ENCODE data around the gene HSBP1L1.
"Not testable (repeated sequence)": the region's sequence is repeated elsewhere in the genome, so short reads cannot be mapped to it uniquely, and the experiment has no call there.

HSBP1L1 gene

GRCh38 chr18:80009661-80010550, 45.5 kb downstream of the HSBP1L1 start:
- no peak for TF ChIP-seq CTCF (IDR thresholded peaks at IDR 0.05; ENCODE audit: low read length, missing control alignments)
- DNase-seq (ENCODE audit: low read depth), result peak; percentile 97
- no peak overlapping the region for H3K4me3 ChIP-seq (replicated peaks; ENCODE audit: low read depth, low read length)

- TF ChIP-seq CTCF (IDR thresholded peaks at IDR 0.05; ENCODE audit: low read length, missing control alignments), result no peak
- H3K4me3 ChIP-seq (replicated peaks; ENCODE audit: low read depth, low read length), result no peak overlapping the region
- DNase-seq (ENCODE audit: low read depth), result no peak
These were observed 46.1 kb downstream of the HSBP1L1 start for GRCh38 chr18:80010551-80010906.

- not testable (repeated sequence) for H3K4me3 ChIP-seq (replicated peaks; ENCODE audit: low read depth, low read length); DNase-seq (ENCODE audit: low read depth)
These were observed 47.2 kb downstream of the HSBP1L1 start for GRCh38 chr18:80011496-80012137.

- DNase-seq (ENCODE audit: low read depth), result no peak
- no peak overlapping the region for H3K4me3 ChIP-seq (replicated peaks; ENCODE audit: low read depth, low read length)
- no peak for TF ChIP-seq CTCF (IDR thresholded peaks at IDR 0.05; ENCODE audit: low read length, missing control alignments)
These were observed 48.3 kb downstream of the HSBP1L1 start for GRCh38 chr18:80012714-80013113.

Data from fibroblast of pulmonary artery (primary cell).